Measurements from ENCODE around the gene DAB2IP.
"Not testable (repeated sequence)": the region's sequence is repeated elsewhere in the genome, so short reads cannot be mapped to it uniquely, and the experiment has no call there.

Gene DAB2IP

DNA sequence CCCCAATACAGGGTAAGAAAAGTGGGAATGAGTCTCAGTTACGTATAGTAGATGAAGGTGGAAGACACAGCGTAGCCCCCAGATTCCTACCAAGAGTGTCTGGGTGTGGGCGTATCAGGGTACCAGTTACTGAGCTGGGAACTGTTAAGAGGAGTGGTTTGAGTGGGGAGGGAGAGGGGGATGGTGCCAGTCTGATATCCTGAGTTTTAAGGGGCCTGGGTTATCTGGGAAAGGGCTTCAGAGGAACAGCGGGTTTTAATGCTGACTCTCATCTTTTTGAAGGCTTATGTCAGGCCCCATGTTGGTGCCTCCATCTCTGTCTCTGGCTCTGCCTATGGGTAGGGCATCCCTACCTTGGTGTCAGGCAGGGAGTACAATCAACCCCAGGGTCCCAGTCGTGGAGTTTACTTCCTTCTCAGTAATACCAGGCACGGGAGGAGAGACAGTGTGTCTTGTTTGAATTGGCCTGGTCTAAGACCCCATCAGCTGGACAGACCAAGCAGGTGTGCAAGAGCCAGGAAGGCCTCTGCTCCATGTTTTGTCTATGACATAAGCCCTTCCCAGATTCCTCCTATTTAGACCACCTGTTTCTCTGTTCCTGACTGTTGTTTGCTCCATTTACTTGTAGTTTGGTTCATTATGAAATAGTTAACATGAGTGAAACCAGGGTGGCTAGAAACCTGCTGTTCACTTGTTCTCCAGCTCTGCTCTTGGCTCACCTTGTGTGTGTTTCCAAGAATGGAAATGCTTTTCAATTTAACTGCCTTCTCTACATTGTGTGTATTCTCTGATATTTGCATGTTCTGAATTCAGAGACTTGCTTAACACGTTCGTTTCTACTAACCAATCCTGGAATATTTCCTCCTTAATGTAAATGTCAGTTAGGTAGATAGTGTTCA lies 125.6 kb downstream of the DAB2IP start:
- DNase-seq (ENCODE audit: low read depth) = no peak

DNA sequence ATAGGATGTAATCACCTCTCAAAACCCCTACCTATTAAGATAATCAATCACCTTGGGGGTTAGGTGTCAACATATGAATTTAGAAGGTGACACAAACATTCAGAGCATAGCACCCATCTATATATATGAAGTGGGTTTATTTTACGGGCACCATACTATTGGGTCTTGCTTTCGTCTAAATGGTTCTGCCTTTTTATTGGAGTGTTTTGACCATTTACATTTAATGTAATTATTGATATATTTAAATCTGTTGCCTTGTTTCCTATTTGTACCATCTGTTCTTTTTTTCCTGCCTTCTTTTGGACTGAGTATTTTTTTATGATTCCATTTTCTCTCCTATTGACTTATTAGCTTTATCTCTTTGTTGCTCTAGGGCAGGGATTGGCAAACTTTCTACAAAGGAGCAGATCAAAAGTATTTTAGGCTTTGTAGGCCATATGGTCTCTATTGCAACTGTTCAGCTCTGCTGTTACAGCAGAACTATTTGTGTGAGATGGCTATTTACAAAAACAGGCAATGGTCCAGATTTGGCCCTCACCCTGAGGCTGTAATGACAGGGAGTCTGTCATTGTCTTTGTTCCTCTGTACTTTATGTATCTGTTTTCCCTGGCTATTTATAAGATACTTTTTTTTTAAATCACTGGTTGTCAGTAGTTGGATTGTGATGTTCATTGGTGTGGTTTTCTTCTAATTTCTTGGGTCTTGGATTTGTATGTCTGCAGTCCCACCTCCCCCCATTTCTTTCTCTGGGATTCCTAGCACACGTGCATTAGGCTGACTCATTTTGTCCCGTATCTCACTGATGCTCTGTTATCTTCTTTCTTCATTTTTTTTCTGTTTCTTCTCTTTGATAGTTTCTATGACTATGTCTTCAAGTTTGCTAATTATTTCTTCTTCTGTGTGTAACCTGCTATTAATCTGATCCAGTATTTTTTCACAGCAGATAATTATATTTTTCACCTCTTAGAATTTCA lies 127.1 kb downstream of the DAB2IP start:
- DNase-seq (ENCODE audit: low read depth) = no peak

DNA sequence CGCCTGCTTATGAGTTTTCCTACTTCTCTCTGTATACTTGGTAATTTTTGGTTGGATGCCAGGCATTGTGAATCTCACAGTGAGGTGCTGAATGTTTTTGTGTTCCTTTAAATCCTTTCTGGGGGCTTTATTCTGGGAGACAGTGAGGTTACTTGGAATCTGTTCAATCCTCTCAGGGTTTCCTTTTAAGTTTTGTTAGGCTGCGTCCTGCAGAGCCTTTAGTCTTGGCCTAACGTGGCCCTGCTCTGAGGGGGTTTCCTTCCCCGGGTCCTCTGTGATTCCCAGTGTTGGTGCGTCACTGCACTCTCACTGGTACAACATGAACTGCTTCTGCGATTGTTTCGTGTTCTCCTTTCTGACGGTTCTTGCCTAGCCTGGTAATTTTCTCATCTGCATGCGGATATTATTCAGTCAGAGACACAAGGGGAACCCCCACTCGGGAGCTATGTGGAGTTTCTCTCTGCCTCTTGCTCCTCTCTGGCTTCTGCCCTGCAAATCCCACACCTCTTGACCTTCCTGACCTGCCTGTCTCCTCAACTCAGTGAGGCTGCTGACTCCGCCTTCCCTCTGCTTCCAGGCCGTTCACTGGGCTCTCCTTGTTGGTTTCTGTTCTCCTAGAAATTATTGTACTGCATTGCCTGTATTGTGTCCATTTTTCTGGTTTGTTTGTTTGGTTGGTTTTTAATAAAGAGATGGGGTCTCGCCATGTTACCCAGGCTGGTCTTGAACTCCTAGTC lies 128.1 kb downstream of the DAB2IP start:
- no peak for DNase-seq (ENCODE audit: low read depth)

DNA sequence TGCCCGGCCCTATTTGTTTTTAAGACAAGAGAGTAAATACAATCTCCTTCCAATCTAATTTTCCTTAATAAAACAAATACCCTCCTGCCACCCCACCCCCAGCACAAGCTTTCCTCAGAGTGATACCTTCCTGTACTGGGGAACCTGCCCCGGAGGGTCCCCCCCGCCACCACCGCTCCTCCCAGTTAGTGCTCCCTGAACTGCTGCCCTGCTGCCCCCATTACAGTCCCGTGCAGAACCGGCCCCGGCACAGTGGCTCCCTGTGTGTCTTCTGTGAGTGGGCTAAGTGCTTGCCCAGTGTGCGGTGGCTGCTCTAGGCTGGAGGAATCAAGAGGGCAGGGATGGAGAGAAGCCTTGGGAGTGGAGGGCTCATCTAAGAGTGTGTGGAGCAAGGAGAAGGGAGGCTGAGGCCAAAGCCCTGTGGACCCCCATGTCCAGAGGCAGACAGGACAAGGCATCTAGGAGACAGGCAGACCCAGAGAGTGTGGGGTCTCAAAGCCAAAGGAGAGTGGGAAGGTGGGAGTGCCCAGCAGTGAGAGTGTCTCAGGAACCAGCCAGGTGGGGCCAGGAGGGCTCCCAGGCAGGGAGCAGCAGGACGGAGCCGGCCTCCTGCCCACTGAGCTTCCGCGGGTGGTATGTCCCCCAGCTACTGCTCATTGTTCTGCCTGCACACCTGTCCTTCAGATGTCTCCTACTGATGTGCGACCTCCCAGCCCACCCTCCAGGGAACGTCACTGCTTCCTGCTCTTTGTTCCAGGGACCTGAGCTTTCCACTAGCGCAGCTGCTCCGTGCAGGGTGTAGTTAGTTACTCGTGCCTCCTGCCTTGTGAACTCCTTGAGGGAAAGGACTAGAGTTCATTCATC lies 129.0 kb downstream of the DAB2IP start:
- DNase-seq (ENCODE audit: low read depth) = no peak

DNA sequence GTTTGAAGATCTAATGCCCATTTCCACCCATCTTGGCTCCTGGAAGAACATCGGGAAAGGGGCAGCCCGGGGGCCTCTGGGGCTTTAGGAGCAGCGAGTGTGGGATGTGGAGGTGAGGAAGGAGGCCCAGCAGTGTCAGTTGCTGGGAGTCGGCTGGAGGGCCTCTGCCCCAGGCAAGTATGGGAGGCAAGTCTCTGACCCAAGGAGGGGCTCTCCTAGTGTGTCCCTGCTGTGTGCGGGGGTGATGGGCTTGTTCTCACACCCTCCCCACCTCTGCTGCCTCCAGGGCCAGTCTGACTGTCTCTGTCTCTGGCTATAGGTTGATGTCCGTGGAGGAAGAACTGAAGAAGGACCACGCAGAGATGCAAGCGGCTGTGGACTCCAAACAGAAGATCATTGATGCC lies 129.7 kb downstream of the DAB2IP start:
- no peak for DNase-seq (ENCODE audit: low read depth)

DNA sequence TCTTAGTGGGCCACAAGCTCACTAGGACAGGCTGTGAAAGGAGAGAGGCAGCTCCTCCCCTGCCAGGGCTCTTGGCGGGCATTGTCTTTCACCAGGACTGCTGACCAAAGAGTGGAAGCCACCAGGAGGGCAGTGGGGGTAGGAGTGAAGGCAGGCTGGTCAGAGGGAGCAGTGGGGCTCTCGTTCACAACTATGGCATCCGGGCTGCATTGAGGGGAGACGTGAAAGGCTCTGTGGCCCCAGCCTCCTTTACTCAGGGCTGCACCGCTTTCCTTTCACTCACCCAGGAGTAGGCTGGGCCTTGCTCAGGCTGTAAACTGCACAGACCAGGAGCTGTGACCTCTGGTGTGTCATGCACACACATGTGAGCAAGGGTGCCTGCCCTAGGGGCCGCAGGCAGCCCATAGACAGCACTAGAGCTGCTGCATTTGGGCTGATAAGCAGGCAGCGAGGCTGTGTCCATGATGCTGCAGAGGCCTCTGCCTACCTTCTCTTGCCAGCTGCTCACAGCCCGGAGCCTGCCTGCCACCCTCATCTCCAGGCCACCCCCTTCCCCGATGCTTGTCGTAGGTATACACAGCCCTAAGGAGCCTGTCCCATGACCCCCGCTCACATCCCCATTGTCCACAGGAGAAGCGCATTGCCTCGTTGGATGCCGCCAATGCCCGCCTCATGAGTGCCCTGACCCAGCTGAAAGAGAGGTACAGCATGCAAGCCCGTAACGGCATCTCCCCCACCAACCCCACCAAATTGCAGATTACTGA lies 130.4 kb downstream of the DAB2IP start:
- DNase-seq (ENCODE audit: low read depth) = no peak

DNA sequence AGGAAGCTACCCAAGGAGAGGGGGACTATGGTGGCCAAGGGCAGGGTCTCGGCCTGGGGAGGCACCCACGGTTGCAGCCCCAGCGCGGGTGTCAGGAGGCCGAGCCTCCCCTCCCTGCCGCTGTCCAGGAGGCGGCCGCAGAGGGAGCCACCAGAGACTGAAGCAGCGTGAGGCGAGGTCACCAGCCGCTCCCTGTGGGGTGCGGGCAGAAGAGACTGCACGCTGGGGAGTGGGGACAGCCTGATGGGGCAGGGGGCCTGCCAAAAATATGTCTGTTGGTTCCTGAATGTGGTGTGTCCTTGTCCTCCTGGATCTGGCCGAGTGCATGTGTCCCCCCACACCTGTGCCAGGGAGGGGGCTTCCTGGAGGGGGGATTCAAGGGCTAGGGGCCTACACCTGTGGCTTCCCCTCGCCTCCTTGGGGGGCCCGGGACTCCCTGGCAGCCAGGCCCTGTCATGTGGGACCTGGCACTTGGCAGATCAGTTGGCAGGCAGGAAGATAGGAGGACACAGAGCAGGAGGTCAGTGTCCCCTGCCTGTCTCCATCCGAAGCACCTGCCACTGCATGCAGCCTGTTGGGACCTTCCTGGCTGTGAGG lies 131.2 kb downstream of the DAB2IP start:
- no peak for DNase-seq (ENCODE audit: low read depth)

DNA sequence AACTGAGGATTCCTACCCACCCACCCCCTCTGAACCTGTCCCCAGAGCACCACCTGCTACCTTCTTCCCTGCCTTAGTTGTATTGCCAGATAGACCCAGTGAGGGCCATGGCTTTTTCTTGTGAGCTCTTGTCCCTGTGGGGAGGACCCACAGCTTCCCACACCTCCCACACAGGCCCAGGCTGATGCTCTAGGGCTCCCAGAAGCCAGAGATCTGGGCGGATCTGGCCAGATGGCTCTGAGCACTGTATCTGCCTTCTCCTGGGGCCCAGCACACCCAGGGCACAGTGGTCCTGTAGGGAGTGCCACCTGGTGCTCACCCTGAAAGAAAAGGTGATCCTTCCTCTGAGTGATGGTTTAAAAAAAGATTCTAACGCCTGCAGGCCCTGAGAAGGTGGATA lies 131.7 kb downstream of the DAB2IP start:
- DNase-seq (ENCODE audit: low read depth) = no peak

DNA sequence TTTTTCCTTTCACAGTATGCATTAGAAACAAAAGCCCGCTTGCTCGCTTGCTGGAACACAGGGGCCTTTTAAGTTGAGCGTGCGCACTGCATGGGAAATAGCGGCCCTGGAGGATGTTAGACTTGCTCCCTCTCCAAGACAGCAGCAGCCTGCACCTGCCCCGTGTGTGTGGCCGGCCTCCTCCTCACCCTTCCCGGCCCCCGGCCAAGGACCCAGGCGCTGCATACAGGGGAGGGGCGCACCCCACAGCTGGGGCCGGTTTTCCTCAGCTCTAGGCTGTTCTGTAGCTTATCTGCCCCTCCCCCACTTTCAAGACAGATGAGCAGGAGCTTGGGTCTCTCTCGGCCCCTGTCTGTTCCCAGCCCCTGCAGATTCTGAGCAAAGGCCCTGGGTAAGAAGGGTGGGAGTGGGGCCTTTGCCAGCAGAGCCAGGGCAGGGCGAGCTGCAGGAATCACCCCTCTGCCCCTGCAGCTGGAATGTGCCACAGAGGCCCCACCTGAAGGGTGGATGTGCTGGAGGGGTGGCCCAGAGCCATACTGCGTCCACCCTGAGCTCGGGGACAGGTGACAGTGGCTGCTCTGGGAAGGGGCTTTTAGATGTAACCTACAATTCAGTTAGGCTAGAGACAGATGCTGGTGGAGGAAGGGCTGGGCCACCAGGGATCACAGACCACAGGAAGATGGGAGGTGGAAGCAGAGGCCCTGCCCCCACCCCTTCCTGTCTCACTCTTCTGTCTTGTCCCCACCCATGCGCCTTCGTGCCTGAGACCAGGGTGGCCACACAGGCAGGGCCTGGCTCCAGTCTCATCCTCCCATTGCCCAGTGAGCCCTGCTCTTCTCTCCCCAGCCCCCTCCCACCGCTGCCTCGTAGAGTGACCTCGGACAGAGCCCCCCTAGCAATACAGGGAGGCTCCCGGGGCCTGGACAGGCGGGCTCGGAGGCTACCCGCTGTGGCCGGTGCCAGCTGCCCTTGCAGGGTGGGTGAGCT lies 132.4 kb downstream of the DAB2IP start:
- no peak for DNase-seq (ENCODE audit: low read depth)

DNA sequence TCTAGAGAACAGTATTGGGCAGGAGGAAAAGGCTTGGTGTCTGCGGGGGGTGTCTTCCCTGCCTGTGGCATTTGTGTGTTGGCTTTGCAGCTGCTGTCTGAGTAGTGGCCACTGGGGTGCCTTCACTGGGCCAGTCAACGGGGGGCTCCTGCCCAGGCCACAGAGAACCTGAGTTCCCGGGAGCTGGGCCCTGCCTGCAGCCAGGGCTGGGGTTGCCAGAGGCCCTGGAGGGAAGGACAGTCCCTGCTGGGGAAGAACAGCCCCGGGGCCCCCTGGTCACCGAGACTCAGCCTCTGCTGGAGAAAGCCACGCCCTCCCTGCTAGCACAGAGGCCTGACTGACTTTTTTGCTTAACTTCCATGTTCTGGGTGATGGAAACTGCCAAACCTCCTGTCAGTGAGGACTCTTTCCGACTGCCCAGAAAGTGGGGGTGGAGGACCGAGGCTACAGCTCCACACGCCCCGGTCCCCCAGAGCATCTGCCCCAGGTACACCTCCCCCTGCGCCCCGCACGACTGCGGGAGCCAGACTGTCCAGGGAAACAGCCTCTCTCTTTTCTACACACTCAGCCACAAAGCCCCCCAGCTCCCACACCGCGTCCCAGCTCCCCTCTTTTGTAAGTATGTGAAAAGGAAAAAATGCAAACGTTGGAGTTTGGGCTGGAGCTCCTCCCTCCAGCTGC lies 133.4 kb downstream of the DAB2IP start:
- DNase-seq (ENCODE audit: low read depth) = no peak

DNA sequence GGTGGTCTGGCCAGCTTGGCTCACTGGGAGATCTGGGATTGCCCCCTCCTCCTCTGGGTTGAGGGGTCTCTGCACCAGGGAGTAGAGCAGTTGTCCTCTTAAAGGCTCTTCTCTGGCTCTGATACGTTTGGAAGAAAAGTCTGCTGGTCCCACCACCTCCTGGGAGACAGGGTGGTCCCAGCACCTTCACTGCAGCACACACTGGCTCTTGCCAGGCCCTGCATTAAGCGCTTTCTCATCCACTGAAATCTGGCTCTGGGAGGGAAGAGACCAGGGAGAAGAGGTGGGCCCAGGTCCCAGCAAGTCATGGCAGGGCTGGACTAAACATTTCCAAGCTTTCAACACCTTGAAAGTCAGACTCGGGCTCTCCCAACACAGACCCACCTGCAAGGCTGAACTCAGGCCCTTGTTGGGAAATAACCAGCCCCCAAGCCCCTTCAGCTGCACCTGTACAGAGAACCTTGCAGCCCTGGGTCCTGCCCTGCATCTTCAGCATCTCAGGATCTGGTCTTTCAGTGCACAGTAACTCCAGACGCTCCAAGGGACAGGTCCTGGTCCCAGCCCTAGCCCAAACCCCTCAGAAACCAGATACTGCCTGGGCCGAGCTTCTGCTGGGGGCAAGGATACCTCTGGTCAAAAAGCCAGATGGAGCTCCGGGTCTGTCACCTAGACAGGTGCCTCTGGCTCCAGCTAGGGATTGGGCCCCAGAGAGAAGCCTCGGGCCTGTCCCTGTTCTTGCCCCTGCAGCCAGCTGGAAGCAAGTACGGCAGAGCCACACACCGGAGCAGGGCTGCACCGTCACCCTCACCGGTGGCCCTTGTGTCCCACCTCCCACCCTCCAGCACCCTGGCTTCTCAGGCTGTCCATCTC lies 134.5 kb downstream of the DAB2IP start:
- no peak for DNase-seq (ENCODE audit: low read depth)

DNA sequence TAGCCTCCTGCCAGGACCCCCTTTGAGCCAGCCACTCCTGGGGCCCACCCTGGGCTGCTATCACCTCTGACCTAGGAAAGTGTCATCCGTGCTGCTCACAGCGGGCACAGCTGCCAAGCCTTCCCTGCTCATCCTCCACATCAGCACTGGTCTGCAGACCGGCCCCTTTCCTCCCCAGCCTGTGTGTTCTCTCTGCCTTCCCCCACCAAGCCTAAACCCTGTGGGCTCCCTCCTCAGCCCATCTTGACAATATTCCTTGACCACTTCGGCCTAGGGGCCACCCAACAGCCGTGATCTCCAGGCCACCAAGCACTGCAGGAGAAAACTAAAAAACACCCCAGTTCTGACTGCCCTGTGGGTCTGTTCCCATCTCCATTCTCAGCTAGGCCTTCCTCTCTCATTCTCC lies 135.1 kb downstream of the DAB2IP start:
- no peak for DNase-seq (ENCODE audit: low read depth)

DNA sequence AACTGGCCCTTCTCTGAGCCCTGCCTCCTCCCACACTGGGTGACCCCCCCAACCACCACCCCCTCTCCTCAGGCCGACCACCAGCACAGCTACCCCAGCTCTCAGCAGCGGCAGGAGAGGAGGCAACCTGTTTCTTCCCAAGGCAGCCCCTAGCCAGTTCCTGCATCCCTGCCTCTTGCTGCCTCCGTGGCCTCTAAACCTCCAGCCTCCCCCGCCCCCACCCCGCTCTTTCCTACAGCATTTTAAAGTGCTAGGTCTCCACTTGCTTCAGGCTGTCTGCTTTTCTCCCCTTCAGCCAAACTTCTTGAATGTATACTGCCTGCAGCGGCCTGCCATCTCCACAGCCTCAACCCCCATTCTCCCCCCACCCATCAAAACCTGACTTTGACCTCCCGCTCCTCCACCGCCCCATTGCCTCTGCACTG lies 135.6 kb downstream of the DAB2IP start:
- no peak for DNase-seq (ENCODE audit: low read depth)

DNA sequence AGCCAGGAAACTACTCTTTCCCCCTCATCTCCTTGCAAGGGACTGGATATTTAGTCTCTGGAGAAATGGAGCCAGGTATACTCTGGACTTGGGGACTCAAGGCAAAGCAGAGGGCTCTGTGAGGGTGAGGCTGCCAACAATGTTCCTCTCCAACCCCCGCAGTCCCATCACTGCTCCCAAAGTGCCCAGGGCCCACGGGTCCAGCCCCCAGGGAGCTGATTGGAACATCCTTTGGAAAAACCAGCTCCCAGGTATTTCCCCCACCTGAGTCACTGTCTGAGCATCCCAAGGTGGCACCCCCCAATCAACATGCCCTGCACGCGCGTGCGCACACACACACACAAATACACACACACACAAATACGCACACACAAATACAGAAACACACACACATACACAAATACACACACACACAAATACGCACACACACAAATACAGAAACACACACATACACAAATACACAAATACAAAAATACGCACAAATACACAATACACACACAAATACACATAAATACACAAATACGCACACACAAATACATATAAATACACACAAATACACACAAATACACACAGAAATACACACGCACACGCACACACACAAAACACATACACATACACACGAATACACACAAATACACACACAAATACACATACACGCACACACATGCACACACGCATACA lies 137.4 kb downstream of the DAB2IP start:
- DNase-seq (ENCODE audit: low read depth) = no peak

DNA sequence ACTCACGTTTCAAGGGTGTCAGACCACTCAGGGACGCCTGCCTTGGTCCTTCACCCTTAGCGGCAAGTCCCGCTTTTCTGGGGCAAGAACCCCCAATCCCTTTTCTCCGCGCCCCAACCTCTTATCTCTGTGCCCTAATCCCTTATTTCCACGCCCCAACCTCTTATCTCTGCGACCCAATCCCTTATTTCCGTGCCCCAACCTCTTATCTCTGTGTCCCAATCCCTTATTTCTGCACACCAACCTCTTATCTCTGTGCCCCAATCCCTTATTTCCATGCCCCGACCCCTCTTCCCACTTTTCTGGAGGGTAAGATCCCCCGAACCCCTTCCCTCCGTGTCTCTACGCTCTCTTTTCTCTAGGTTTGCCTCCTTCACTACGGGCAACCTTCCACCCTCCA lies 139.4 kb downstream of the DAB2IP start:
- DNase-seq (ENCODE audit: low read depth) = no peak

DNA sequence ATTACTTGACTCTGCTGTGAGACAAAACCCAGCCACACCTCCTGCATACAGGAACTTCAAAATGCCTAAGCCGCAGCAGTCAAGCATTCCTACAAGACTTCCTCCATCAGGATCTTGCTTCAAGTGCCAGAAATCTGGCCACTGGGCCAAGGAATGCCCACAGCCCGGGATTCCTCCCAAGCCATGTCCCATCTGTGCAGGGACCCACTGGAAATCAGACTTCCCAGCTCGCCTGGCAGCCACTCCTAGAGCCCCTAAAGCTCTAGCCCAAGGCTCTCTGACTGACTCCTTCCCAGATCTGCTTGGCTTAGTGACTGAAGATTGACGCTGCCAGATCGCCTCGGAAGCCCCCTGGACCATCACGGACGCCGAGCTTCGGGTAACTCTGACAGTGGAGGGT lies 141.0 kb downstream of the DAB2IP start:
- not testable (repeated sequence) for DNase-seq (ENCODE audit: low read depth)

Measured in T follicular helper cell (primary cell).